Ascending aorta (tissue), 2 donors: Measurements from ENCODE around the gene NFATC2. TPM values are rescaled to one million over a fixed set of nuclear protein-coding genes. Genes with fewer than 3 reads are reported as not detected.

ENCODE experiments used
- DNase-seq, 2 donors: peaks; one replicate each; pipeline ENCODE4 v3.0.0-alpha.2; 2019; ENCODE audit warnings: low spot score in 2 of 2
- H3K27ac ChIP-seq, 2 donors: fragments of 200-600 bp; sonication (generic); one replicate each; pipeline ENCODE4 v1.5.1; 2016 to 2017; ENCODE audit warnings: mild to moderate bottlenecking in 1 of 2
- H3K27me3 ChIP-seq: fragments of 200-600 bp; sonication (generic); one replicate; pipeline ENCODE4 v1.5.1; 2017
- H3K36me3 ChIP-seq, 2 donors: fragments of 200-600 bp; sonication (generic); one replicate each; pipeline ENCODE4 v1.5.1; 2016
- H3K4me1 ChIP-seq, 2 donors: fragments of 200-600 bp; sonication (generic); one replicate each; pipeline ENCODE4 v1.5.1; 2016 to 2017; ENCODE audit warnings: mild to moderate bottlenecking in 1 of 2
- H3K4me3 ChIP-seq, 2 donors: fragments of 200-600 bp; sonication (generic); one replicate each; pipeline ENCODE4 v1.5.1; 2016 to 2017; ENCODE audit warnings: mild to moderate bottlenecking in 1 of 2
- H3K9me3 ChIP-seq, 2 donors: fragments of 200-600 bp; sonication (generic); one replicate each; pipeline ENCODE4 v1.5.1; 2016
- CTCF ChIP-seq, 3 experiments: fragments of 200-600 bp in 2 of 3; fragments of 450-650 bp in 1 of 3; sonication (generic) in 2 of 3; IDR thresholded peaks; one replicate each; pipeline ENCODE4 v1.5.1; 2016 to 2019; ENCODE audit warnings: antibody characterized with exemption in 3 of 3, mild to moderate bottlenecking in 1 of 3, moderate library complexity in 1 of 3
- intact Hi-C: fragments of 100-400 bp; cut with DNase I; formaldehyde crosslinking; loops from one replicate; pipeline ENCODE4 v1.15.1; 2023
- total RNA-seq: library from RNA; depleted of rRNA; stranded (reverse); fragments of >200 nt; gene quantifications from one replicate; pipeline ENCODE4 v1.1.0, GENCODE V29; 2016

NFATC2 gene
- total RNA-seq, 1 donor from 2014 or later: 7.9 TPM

- Histone ChIP-seq H3K27me3 (no peaks in the 10 kb centered on the region), H3K36me3 (no peaks in the 10 kb centered on the region), H3K4me1 (no peaks in the 10 kb centered on the region), H3K27ac (no peak overlapping the region), H3K4me3 (no peak overlapping the region), H3K9me3 (no peaks in the 10 kb centered on the region)
- no peak for DNase-seq
- TF ChIP-seq CTCF (IDR thresholded peaks at IDR 0.05): no peak
- intact Hi-C loops: no loop called here
These were observed 36.6 kb upstream of the NFATC2 start for GRCh38 chr20:51579137-51579536.

DNA sequence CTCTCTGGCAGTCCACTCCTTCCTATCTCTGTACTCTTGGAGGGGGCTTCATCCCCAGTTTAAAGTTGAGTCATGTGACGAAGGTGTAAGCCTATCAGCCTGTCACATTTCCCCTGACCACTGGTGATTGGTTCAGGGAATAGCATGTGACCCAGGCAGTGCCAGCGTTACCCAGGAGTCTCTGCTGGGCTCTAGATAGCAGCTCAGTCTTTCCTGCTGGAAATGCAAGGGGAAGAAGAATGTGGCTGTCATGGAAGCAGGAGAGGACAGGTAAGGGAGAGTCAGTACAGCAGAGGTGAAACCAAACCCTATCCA lies 35.6 kb upstream of the NFATC2 start:
- Histone ChIP-seq H3K27ac (no peak overlapping the region), H3K4me1 (no peaks in the 10 kb centered on the region), H3K9me3 (no peaks in the 10 kb centered on the region), H3K36me3 (no peaks in the 10 kb centered on the region), H3K4me3 (no peak overlapping the region), H3K27me3 (no peaks in the 10 kb centered on the region)
- DNase-seq: no peak
- TF ChIP-seq CTCF (IDR thresholded peaks at IDR 0.05): no peak
- intact Hi-C loops: no loop called here

GRCh38 chr20:51577432-51578144 lies 35.1 kb upstream of the NFATC2 start:
- no peak overlapping the region for H3K4me3 ChIP-seq
- H3K27ac ChIP-seq: no peak overlapping the region
- no peaks in the 10 kb centered on the region for H3K4me1 ChIP-seq
- H3K27me3 ChIP-seq: no peaks in the 10 kb centered on the region
- H3K36me3 ChIP-seq: no peaks in the 10 kb centered on the region
- intact Hi-C loops: no loop called here
- no peaks in the 10 kb centered on the region for H3K9me3 ChIP-seq
- DNase-seq: no peak
- TF ChIP-seq CTCF (IDR thresholded peaks at IDR 0.05): no peak

DNA sequence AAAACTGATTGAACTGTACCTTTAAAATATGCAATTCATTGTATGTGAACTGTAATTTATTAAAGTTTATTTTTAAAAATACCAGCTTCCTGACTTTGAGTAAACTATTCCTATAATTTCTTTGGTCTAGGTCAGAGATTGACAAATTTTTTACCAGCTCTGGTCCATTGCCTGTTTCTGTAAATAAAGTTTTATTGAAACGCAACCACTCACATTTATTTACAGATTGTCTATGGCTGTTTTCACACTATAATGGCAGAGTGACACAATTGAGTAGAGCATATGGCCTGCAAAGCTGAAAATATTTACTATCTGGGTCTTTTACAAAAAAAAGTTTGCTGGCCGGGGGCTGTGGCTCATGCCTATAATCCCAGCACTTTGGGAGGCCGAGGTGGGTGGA lies 33.0 kb upstream of the NFATC2 start:
- Histone ChIP-seq H3K27me3 (no peaks in the 10 kb centered on the region), H3K9me3 (no peaks in the 10 kb centered on the region), H3K27ac (no peak overlapping the region), H3K4me3 (no peak overlapping the region), H3K4me1 (peaks cover 4 to 7% of the 10 kb centered on the region in 2 donors), H3K36me3 (no peaks in the 10 kb centered on the region)
- DNase-seq: no peak
- TF ChIP-seq CTCF (IDR thresholded peaks at IDR 0.05): no peak
- intact Hi-C loops: no loop called here

DNA sequence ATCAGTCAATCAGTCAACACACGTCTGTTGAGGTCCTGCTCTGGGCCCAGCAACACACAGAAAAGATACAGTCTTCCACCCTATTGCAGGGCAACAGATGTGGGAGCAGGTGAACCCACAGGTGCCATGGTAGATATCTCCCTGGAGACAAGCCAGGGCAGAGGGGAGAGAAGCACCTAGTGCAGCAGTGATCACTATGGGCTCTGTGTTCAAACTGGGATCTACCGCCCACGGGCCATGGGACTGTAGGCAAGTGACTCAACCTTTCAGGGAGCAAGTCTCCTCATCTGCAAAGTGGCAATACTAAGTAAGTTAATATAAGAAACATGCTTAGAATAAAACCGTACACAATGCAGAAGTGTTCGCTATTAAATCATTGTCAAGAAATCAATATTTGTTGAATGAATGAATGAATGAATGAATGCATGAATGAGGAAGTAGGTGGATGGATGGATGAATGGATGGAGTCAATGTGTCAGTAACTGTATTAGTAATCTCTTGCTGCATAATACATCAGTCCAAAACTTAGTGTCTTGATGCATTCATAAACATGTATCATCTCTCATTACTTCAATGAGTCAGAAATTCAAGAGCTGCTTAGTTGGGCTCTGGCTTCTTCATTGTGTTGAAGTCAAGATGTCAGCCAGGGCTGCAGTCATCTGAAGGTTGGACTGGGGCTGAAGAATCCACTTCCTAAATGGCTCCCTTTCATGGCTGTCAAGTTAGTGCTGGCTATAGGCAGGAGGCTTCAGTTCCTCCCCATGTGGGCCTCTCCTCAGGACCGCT lies 31.9 kb upstream of the NFATC2 start:
- Histone ChIP-seq H3K27ac (no peak overlapping the region), H3K9me3 (no peaks in the 10 kb centered on the region), H3K4me1 (peaks cover 4 to 10% of the 10 kb centered on the region in 2 donors), H3K27me3 (no peaks in the 10 kb centered on the region), H3K4me3 (no peak overlapping the region), H3K36me3 (no peaks in the 10 kb centered on the region)
- TF ChIP-seq CTCF (IDR thresholded peaks at IDR 0.05): no peak
- intact Hi-C loops: no loop called here
- DNase-seq: no peak
